Heart right ventricle (tissue), 16 donors: Measurements from ENCODE around the gene RCHY1. TPM values are rescaled to one million over a fixed set of nuclear protein-coding genes. Genes with fewer than 3 reads are reported as not detected.

Experiments used
- ATAC-seq, 8 donors: fragments of 200-7000 bp; cut with Tn5 transposase; one replicate each; pipeline ENCODE4 v1.9.1; 2020; ENCODE audit warnings: mild to moderate bottlenecking in 8 of 8, moderate library complexity in 8 of 8, moderate number of reproducible peaks in 1 of 8
- DNase-seq, 2 donors: peaks; one replicate each; pipeline ENCODE4 v3.0.0-alpha.2; 2020
- H3K27ac ChIP-seq, 10 donors: fragments of 200-600 bp; sonication (generic) in 2 of 10; one replicate each; pipeline versions ENCODE4 v1.5.0 to v1.8.0; 2020 to 2022; ENCODE audit warnings: mild to moderate bottlenecking in 3 of 10
- H3K27me3 ChIP-seq, 7 donors: fragments of 200-600 bp; one replicate each; pipeline ENCODE4 v1.8.0; 2021 to 2022; ENCODE audit warnings: mild to moderate bottlenecking in 2 of 7
- H3K36me3 ChIP-seq, 9 donors: fragments of 200-600 bp; sonication (generic) in 1 of 9; one replicate each; pipeline versions ENCODE4 v1.5.0 to v1.8.0; 2020 to 2022; ENCODE audit warnings: mild to moderate bottlenecking in 2 of 9
- H3K4me1 ChIP-seq, 9 donors: fragments of 200-600 bp; sonication (generic) in 1 of 9; one replicate each; pipeline versions ENCODE4 v1.5.0 to v1.8.0; 2020 to 2022; ENCODE audit warnings: mild to moderate bottlenecking in 4 of 9
- H3K4me3 ChIP-seq, 10 donors: fragments of 200-600 bp; sonication (generic) in 2 of 10; one replicate each; pipeline versions ENCODE4 v1.5.0 to v1.8.0; 2020 to 2022; ENCODE audit warnings: mild to moderate bottlenecking in 7 of 10, moderate library complexity in 2 of 10
- H3K9me3 ChIP-seq, 11 donors: fragments of 200-600 bp in 10 of 11; sonication (generic) in 2 of 11; one replicate each; pipeline versions ENCODE4 v1.5.0 to v1.8.0; 2013 to 2022; ENCODE audit warnings: mild to moderate bottlenecking in 2 of 11, control low read depth in 1 of 11, moderate library complexity in 1 of 11
- CTCF ChIP-seq, 9 donors: fragments of 200-600 bp; sonication (generic) in 2 of 9; IDR thresholded peaks; one replicate each; pipeline versions ENCODE4 v1.5.0 to v1.8.0; 2021 to 2022; ENCODE audit warnings: antibody characterized with exemption in 9 of 9, mild to moderate bottlenecking in 5 of 9, moderate library complexity in 1 of 9
- WGBS, 2 donors: extraction: QIAGEN DNeasy Blood & Tissue Kit; methylation state at CpG; one replicate each; pipeline ENCODE4 v1.1.7; 2013; ENCODE audit warnings: inconsistent platforms in 1 of 2; 5-methylcytosine and 5-hydroxymethylcytosine counted together
- intact Hi-C, 10 donors: fragments of 100-400 bp; cut with DNase I; formaldehyde crosslinking; loops; one replicate each; pipeline versions ENCODE4 v1.11.1 to v1.14.2; 2022
- polyA plus RNA-seq, 2 donors: library from polyadenylated mRNA; stranded (reverse); fragments of 200-250 nt; gene quantifications; one replicate each; pipeline ENCODE4 v1.2.3, GENCODE V29; 2013
- total RNA-seq, 10 donors: library from RNA; stranded (reverse); fragmentation: NEBNext Ultra II Directional in 3 of 10; extraction: Animal tissue kit (Norgen Biotek cat#: 25700) in 3 of 10; gene quantifications; one replicate each; pipeline versions ENCODE4 v1.2.1 to v1.2.4, GENCODE V29; 2021 to 2023
- donor health status: Arrhythmogenic right ventricular cardiomyopathy.
- donor health status: ischemic (EF 13 %, LVEDD 7.1; RV severe dilation, severe dysfunction).
- donor health status: healthy with polysubstance abuse.
- donor health status: DM: no; HTN: yes; CAD: no.
- donor health status: DM: no; HTN: no; CAD: no.
- donor health status: ischemic (EF 25% LVEDD 6.9; RV normal size, moderate dysfunction).
- donor health status: ischemic (EF 25% LVEDD 5.7; RV mildly dilated, moderate dysfunction).
- donor health status: healthy.
- donor health status: DM: yes; HTN: yes; CAD: no.
- donor health status: Ischemic cardiomyopathy.
- donor health status: ischemic (EF 35%, LVEDD 5.7; RV mildly dilated, moderate dysfunction).
- donor health status: nonischemic (EF 11% LVEDD 7.7; RV severe dilation, severe dysfunction).
- donor health status: DM: yes; HTN: yes; CAD: no.
- donor health status: PGD.
- donor health status: ischemic (EF 29% LVEDD 5.4; RV normal size, mild dysfunction).
- donor health status: nonischemic (EF 23%, LVEDD 6.1; RV moderate dilation, normal function).

RCHY1 gene
- total and polyA plus RNA-seq, 12 donors, result 15.5 to 62.0 (median 46.3) TPM

GRCh38 chr4:75484190-75484589 lies 30.0 kb downstream of the RCHY1 start:
- ATAC-seq, result no peak
- H3K4me3 ChIP-seq, result no peak overlapping the region
- 73 to 84% methylated on average over 4 of the region's 4 CpGs for WGBS, 2 donors
- no peaks in the 10 kb centered on the region for H3K4me1 ChIP-seq
- no peaks in the 10 kb centered on the region for H3K9me3 ChIP-seq
- intact Hi-C loops, result loop anchor here in 1 of 10 donors (10.0 kb wide), 1 partner anchor 549 kb away; the partner anchor contains the start of gene PARM1
- peaks cover 0 to 95% (median 59%) of the 10 kb centered on the region in 9 donors for H3K36me3 ChIP-seq
- no peak overlapping the region for H3K27ac ChIP-seq
- DNase-seq, result no peak
- no peak for TF ChIP-seq CTCF (IDR thresholded peaks at IDR 0.05)
- no peaks in the 10 kb centered on the region for H3K27me3 ChIP-seq

- Histone ChIP-seq H3K27me3 (no peaks in the 10 kb centered on the region), H3K4me1 (no peaks in the 10 kb centered on the region), H3K36me3 (peaks cover 0 to 78% (median 34%) of the 10 kb centered on the region in 9 donors), H3K9me3 (peaks cover 0 to 6% (median 0%) of the 10 kb centered on the region in 11 donors), H3K27ac (no peak overlapping the region), H3K4me3 (no peak overlapping the region)
- no peak for DNase-seq
- ATAC-seq, result no peak
- intact Hi-C loops, result loop anchor here in 1 of 10 donors (10.0 kb wide), 1 partner anchor 542 kb away; the partner anchor contains the start of gene PARM1
- WGBS, 2 donors, result 94 to 95% methylated on average over 3 of the region's 3 CpGs
- TF ChIP-seq CTCF (IDR thresholded peaks at IDR 0.05), result no peak
Observed at GRCh38 chr4:75477201-75477600, 37.0 kb downstream of the RCHY1 start.

DNA sequence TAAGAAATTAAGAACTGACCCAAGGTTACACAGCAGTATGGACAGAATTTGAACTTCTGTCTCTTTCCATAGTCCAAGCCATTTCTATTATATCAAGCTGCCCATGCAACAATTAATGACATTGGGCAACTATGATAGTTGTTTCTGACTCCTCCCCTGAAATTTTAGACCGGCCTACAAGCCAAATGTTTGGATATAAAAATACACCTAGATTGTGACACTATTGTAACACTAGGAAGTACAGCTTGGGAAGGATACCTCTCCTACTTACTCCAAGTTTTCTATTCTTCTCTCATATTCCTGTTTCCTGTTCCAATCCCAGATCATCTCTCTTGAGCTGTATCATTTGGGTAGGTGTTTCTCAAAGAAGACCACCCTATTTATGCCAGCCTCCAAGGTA lies 43.5 kb downstream of the RCHY1 start:
- no peak for DNase-seq
- peaks cover 0 to 19% (median 0%) of the 10 kb centered on the region in 9 donors for H3K36me3 ChIP-seq
- no peaks in the 10 kb centered on the region for H3K9me3 ChIP-seq
- no peak for ATAC-seq
- H3K27ac ChIP-seq, result no peak overlapping the region
- no peaks in the 10 kb centered on the region for H3K27me3 ChIP-seq
- no peak overlapping the region for H3K4me3 ChIP-seq
- 85 to 88% methylated on average over 1 of the region's 1 CpG for whole genome bisulfite sequencing, 2 donors
- no peak for TF ChIP-seq CTCF (IDR thresholded peaks at IDR 0.05)
- intact Hi-C loops, result loop anchor here in 2 of 10 donors (5.0 to 10.0 kb wide), 2 partner anchors 536 to 538 kb away; partner anchors contain the start of gene PARM1 (in 2 of the 2)
- peaks cover 0 to 8% (median 0%) of the 10 kb centered on the region in 9 donors for H3K4me1 ChIP-seq

- ATAC-seq (no peak), DNase-seq (no peak)
- peaks cover 0 to 8% (median 0%) of the 10 kb centered on the region in 9 donors for H3K4me1 ChIP-seq
- WGBS, 2 donors, result 97 to 99% methylated on average over 1 of the region's 1 CpG
- no peaks in the 10 kb centered on the region for H3K27me3 ChIP-seq
- no peak overlapping the region for H3K4me3 ChIP-seq
- TF ChIP-seq CTCF (IDR thresholded peaks at IDR 0.05), result no peak
- intact Hi-C loops, result loop anchor here in 4 of 10 donors (2.0 to 10.0 kb wide), 3 partner anchors 535 to 538 kb away; partner anchors contain the start of gene PARM1 (in 4 of the 4)
- H3K9me3 ChIP-seq, result no peaks in the 10 kb centered on the region
- peaks cover 0 to 19% (median 0%) of the 10 kb centered on the region in 9 donors for H3K36me3 ChIP-seq
- no peak overlapping the region for H3K27ac ChIP-seq
Observed at GRCh38 chr4:75469896-75470295, 44.3 kb downstream of the RCHY1 start.
